Gastroesophageal sphincter (tissue), 3 donors: ENCODE data around the gene CD247.

Experiments
- CTCF ChIP-seq, 4 experiments: fragments of 200-600 bp in 2 of 4; fragments of 450-650 bp in 2 of 4; sonication (generic) in 1 of 4; IDR thresholded peaks; one replicate each; pipeline ENCODE4 v1.5.1; 2017 to 2019; ENCODE audit warnings: antibody characterized with exemption in 4 of 4, mild to moderate bottlenecking in 2 of 4, moderate library complexity in 2 of 4
- POLR2A ChIP-seq, 2 donors: fragments of 450-650 bp; IDR thresholded peaks; one replicate each; pipeline ENCODE4 v1.6.1; 2017; ENCODE audit warnings: antibody characterized with exemption in 2 of 2, mild to moderate bottlenecking in 2 of 2, moderate library complexity in 1 of 2
- POLR2AphosphoS5 ChIP-seq: sonication (generic); formaldehyde crosslinking; IDR thresholded peaks from one replicate; pipeline ENCODE4 v1.6.1; 2017; ENCODE audit warnings: antibody characterized with exemption

DNA sequence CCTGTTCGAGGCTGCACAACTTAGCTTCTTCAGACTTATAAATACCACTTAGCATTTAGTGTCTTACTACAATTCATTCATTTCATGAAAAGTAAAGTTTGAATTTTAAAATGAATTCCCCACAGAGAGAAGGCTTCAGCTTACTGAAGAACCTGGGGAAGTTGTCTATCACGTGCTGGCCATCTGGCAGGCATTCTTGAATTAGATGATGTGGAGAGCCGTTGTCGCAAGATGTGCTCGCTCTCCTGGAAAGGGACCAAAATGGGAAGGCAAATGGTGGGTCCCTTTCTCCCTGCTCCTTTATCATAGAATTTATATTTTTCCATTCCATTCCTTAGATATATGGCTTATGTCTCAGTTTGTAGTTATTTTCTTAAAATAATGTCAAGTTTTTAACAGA lies 90.5 kb downstream of the CD247 start:
- TF ChIP-seq CTCF (IDR thresholded peaks at IDR 0.05) (no peak), POLR2AphosphoS5 (no peak), POLR2A (IDR thresholded peaks at IDR 0.05) (no peak)
